Muscle of arm (tissue), 12 donors: ENCODE data around the gene PRKAR1B. TPM values are rescaled to one million over a fixed set of nuclear protein-coding genes. Genes with fewer than 3 reads are reported as not detected.

Source experiments
- DNase-seq: peaks from one replicate; pipeline ENCODE4 v3.0.0-alpha.2; 2013
- polyA plus RNA-seq, 12 donors: library from polyadenylated mRNA; unstranded; fragments of 120-200 nt; gene quantifications; one replicate each; pipeline ENCODE4 v1.2.1, GENCODE V29; 2013; ENCODE audit not compliant: insufficient read length in 12 of 12

The PRKAR1B gene
- polyA plus RNA-seq, 12 donors = 24.3 to 65.7 (median 26.8) TPM; not detected in 1

DNA sequence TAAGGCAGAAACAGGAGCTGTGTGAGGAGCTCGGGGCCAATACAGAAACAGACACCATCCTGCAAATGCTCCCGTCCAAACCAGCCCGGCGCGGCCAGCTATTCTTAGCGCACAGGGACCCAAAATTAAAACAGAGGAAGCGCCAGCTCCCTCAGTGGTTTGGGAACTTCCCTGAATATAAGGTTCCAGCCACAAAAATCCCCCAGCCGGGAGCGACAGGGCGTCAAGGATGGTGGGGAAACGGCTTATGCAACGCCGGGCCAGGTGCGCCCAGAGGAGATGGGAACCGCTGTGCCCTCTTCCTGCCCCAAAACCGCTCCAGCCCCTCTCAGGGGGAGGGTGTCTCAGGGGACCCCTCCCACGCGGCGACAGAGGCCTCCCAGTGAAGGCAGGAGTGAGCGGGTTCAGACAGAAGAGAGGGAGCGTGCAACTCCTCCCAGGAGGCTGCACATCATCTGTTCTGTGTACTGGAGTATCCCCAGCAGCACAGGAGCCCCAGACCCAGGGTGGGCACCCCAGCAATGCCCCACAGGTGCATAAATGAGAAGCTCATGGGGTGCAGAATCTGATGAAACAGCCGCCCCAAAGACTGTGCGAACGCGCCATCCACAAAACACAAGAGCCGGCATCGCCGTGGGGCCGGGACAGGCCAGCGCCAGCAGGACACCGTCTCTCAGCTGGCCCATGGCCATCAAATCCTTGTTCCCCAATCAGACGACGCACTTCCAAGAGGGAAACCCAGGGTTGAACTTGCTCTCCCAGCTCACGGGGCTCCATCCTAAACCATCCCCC, 133.6 kb downstream of the PRKAR1B start:
- no peak for DNase-seq

DNA sequence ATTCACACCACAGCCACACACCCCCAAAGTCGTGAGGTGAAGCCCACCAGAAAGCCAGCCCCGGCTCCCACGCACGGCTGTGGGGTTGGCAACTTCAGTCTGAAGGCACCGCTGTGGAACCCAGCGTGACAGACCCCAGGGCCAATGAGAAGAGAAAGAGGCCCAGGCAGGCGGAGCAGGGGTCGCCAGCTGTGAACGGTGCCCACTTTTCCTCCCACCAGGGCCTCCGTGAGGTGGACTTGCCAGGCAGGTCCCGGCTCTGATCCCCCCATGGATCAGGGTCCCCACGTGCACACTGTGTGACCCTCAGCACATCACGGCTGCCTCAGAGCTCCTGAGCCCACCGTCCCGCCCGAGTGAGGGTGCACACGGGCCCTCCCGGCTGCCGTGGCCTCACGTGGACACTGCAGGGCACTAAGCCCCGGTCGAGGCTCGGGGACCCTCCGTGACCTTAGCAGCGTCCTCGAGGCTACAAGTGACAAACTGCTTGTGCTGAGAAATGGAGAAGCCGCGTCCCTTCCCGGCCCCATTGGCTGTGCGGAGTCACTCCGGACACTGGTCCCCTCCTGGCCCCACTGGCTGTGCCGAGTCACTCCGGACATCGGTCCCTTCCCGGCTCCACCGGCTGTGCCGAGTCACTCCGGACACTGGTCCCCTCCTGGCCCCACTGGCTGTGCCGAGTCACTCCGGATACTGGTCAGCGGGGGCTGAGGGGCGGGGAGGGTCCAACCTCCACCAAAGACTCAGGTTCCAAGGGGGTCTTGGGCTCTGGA, 135.0 kb downstream of the PRKAR1B start:
- DNase-seq = no peak

DNA sequence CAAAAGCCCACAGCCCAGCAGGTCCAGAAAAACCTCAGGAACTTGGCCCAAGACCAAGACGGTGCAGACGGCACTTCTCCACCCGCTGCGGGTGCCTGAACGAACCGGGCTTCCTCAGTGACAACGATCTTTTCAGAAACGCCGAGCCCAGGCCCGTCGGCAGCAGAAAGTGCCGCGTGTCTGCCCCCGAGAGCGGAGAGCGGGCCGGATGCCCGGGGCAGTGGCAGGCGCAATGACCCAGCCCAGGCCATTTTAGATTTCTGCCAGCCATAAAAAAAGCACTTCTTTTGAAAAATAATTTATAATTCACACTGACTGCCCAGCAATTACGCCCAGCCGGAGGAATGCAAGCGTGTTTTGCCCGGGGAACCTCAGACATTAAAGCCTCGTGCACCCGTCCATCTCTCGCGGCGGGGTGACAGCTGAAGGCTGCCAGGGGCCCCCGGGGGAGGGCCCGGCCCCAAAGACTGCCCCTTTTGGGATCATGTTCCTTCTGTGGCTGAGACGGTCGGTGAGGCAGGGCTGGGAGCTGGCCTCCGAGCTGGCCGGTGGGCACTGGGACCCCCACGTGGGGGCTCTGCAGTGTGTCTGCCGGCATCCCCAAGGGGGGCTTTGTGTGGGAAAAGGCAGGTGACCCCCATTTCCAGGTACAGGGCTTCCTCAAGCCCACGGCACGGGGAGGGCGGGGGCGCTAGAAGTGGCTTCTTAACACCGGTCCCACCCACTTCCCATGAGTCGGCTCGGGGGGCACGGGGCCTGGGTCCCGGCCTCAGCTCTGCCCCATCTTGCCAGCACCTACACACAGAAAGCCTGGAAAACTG, 136.1 kb downstream of the PRKAR1B start:
- no peak for DNase-seq

DNA sequence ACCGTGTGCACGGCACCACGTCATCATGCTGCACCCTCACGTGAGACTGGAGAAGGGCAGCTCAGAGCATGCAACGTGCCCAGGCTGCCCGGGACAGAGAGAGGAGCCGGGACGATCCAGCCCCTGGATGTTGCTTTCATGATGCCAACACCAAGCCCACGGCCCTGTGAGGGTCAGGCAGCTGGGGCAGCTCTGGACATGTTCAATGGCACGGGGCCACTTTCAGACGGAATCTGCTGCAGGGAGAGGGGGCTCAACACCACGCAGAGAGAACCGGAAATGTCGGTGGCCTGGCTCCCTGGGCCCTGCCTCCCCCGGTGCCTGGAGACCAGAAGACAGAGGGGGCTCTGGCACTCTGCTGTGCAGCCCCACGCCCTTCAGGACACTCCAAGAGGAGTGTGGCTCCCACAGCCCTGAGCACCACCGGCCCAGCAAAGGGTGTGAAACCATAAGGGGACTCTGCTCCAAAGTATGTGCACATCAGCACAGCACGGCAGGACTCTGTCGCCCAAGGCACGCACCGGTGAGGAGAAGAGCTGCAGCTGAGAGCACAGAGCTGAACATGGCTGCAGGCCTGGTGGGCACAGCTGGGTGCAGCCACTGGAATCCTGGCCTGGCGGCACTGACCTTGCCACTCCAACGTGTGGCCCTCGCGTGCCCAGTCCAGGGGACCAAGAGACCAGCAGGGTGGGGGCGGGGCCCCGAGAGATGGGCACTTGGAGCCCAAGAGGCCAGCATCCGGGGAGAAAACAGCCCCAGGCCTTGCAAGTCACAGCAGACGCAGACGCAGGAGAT, 137.1 kb downstream of the PRKAR1B start:
- no peak for DNase-seq

DNA sequence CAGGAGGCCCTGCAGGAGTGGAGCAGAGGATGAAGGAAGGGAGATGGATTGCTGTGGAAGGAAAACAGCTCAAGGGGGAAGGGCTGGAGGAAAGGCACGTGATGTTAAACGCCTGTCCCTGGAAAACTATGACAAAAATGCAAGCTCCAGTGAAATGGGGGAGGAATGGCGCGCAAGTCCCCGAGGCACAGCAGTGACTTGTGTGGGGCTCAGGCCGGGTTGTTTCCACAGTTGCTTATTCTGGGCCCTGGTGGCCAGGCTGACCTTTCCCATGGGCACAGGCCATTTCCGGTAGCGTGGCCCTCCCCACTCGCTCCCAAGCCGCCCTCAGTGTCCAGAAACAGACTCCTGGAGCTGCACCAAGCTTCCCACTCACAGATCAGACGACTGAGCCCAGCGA, 139.3 kb downstream of the PRKAR1B start:
- DNase-seq = no peak

DNA sequence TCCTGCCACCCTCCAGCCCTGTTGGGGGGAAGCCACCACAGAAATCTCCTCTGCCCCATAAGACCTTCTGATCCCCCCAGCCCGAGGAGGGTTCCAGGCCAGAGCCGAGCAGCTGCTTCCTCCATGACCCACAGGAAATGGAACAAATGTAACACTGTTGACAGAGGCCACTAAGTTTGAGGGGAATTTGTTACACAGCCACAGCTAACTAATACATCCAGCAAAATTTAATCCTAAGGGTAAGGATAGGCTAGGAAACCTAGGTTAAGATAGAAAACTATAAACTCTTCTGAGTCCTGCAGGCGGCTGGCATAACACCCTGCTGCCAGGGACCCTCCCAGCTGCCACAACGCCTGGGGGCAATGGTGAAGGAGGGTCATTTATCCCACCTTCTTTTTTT, 140.6 kb downstream of the PRKAR1B start:
- DNase-seq = no peak

DNA sequence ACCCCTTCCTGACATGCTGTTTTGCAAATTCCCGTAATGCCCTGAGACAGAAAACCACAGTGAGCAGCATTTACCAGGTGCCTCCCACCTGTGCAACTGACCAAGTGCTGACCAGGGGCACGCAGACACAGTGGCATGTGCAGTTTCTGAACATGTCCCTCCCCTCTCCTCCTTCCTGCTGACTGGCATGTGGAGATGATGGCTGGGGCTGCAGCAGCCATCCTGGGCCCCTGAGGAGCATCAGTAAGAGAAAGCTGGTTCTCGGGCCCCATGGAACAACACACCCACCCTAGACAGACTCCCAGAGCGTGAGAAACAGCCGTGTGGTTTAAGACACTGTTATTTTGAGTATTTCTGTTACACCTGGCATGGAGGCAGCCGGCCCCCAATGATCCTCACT, 141.2 kb downstream of the PRKAR1B start:
- DNase-seq = no peak

DNA sequence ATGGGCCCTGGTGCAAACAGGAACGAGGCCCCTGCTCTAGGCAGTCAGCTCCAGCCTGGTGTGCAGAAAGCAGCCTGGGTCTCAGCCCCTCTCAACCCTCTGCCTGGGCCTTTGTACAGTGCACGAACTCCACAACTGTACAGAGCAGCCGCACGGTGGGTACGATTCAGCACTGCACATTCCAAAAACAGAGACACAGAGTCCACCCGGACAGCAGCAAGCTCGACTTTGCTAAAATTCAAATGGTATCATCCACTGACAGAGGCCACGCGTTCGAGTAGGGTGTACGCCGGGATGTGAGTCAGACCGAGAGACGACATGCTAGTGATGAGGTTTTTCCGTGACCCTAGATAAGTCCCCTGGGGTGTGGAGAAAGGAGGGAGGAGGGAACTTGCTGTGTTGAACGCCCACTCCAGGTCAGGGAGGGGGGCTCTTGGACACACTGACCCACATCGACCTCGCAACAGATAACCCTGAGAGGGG, 141.8 kb downstream of the PRKAR1B start:
- no peak for DNase-seq

DNA sequence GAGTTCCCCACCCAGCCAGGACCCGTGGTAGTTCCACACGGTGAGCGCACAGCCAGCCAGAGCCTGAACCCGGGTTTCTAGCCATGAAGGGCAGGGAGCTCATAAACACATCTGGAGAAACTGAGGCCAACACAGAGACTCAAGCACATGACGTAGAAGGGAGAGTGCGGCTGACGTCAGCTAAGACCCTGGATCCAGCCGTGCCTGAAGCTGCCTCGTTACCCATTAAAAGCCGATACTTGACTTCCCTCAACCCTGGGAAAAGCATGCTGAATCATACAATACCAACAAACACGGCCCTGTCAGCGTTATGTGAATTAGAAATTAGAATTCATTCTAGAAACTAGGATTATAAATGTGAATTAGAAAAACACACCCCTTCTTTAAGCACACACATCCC, 142.3 kb downstream of the PRKAR1B start:
- no peak for DNase-seq

DNA sequence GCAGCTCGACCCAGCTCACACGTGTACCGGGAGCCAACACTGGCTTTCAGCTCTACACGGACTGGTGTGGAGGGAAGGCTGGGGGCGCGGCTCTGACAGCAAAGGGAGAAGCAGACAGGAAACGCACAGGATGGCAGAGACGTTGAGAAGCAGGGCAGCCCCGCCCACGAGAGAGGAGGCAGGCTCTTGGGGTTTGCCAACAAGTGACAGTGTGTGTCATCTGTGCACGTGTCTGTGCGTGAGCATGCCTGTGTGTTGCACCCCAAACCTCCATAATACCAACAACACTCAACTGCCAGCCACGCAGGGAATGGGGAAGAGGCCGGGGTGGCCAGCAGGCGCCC, 143.0 kb downstream of the PRKAR1B start:
- DNase-seq = no peak

DNA sequence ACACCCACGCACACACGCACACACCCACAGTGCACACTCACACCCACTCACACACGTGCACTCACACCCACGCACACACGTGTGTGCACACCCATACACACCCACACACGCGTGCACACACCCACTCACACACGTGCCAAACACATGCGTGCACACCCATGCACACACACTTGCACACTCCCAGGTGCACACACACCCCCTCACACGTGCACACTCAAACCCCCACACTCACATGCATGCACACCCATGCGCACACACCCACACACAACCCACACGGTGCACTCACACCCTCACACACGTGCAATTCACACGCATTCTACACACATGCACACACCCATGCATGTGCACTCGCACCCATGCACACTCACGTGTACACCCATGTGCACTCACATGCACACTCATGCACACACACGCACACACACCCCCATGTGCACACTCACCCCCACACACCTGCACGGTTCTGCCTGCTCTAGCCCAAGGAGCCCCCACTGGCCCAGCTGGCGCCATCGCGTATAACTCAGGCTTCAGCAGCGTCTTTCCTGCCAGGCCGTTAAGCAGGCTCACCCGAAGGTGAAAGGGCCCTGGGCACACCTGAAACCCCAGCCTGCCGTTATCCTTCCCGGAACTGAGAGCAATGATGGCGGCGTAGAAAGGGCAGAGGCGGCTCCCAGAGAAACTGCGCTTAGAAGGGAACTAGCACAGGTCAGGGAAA, 143.5 kb downstream of the PRKAR1B start:
- DNase-seq = no peak

DNA sequence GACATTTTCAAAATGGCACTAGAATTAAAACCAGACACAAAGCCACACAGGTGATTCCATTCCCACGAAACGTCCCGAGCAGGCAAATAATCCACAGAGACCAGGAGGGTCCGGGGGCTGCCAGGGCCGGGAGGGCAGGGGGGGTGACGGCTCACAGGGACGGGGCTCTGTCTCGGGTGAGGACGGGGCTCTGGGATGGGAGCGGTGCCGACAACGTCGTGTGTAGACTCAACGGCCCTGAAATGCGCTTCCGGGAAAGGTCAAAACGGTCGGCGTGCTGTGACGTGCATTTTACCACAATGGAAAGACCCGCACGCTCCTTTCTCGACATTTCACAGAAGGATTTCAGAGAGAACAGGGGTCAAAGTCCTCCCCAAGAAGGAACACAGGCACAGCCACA, 144.2 kb downstream of the PRKAR1B start:
- no peak for DNase-seq

DNA sequence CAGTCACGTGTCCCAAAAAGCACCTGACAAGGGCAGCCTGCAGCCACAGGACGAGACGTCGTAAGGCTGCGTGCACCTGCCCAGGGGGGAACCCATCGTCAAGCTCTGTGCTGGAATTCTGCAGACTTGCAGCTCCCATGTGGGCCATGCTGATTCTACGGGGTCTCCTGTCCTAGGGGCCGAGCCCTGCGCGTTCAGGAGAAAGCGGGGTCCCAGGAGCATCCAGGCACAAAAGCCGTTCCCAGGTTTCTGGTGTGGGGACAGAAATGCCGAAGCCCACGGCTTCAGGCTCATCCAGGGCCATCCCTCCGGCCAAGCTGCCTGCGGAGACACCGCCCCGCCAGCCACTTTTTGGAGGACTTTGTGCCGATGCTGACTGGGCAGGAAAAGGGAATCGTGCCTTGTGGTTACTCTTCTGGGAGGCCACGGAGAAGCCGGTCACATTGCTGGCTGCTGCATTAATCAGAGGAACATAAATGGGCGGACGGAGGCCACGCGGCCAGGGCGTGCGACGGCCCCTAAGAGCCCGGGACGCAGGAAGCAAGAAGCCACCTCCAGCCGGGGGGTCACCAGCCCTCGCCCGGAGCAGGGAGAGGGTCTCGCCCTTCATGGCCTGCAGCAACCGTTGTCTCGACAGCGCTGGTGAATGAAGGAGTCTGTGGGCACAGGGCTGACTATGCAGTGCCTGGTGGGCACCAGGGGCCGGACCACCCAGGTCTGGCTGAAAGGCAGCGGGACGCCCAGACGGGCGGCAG, 144.8 kb downstream of the PRKAR1B start:
- no peak for DNase-seq

DNA sequence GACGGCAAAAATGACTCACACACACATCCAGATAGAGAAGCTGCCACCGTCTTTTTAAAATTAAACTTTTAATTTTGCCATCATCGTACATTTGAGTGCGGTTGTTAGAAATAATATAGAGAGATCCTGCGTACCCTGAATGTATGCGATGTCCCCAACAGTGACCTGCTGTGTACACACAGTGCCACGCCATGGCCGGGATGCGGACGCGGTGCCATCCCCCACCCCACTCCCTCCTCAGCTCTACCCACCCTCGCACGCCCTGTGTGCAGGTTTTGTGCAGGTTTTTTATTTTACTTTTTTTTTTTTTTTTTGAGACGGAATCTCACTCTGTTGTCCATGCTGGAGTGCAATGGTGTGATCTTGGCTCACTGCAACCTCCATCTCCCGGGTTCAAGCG, 148.7 kb downstream of the PRKAR1B start:
- no peak for DNase-seq

DNA sequence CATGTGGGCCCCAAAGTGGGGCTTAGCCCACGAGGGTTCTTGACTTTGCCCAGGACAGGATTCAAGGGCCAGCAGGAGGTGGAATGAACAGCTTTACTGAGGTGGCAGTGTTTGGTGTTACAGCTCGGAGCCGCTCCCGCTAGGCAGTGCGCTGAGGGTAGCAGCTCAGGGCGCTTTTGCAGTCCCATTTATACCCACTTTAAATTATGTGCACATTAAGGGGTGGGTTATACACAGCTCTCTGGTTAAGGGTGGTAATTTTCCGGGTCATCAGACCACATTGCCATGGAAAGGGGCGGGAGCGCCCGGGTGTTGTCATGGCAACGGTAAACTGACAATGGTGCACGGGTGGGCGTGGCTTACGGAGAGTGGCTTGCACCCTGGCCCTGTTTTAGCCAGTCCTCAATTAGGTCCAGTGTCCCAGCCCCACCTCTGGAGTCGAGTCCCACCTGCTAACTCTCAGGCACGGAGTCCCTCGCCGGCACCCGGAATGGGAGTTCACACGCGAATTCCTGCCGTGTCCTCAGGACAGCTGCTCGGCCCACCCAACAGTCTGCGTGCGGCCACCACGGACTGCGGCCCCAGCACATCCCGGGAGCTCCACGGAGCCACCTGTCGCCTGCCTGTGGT, 149.2 kb downstream of the PRKAR1B start:
- DNase-seq = no peak

DNA sequence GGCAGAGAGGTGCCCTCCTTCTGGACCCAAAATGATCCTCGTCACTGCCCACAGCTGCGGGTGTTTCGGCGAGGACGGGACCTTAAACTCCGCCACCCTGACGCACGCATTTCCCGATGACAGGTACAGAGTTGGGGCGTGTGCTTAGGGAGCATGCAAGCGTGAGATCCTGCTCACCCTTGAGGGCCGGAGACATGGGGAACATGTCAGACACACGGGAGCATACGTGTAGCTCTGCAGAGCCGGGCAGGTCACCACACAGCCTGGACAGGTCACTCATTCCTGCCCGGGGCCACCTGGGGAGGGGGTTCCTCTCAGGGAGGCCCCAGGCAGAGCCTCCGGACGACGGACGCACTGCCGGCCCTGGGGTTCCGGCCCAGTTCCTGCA, 149.8 kb downstream of the PRKAR1B start:
- DNase-seq = no peak

DNA sequence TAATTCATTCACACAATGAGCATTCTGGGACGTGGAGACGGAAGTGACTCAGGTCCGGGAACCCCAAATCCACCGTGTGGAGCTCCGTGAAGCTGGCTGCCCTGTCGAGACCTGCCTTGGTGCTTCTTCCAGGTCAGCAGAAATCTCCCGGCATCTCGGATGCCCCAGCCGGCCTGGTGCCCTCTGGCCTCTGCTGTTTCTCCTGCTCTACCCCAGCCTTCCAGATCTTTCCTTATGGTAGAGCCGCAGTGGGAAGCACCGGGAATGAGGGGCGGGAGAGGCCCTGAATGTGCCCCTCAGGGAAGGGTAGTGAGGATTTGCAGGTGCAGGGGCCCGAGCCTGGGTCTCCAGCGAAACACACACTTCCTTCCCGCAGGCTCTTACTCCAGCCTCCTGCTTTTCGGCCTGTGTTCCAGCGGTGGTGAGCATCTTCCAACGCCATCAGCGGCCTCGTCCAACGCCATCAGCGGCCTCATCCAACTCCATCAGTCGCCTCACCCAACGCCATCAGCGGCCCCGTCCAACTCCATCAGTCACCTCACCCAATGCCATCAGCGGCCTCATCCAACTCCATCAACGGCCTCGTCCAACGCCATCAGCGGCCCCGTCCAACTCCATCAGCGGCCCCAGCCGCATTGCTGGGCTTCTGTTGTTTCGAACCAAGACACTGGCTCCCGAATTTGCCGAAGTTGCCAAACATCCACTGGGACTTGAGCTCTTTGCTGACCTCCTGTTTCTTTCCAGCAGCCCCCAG, 150.4 kb downstream of the PRKAR1B start:
- DNase-seq = no peak

DNA sequence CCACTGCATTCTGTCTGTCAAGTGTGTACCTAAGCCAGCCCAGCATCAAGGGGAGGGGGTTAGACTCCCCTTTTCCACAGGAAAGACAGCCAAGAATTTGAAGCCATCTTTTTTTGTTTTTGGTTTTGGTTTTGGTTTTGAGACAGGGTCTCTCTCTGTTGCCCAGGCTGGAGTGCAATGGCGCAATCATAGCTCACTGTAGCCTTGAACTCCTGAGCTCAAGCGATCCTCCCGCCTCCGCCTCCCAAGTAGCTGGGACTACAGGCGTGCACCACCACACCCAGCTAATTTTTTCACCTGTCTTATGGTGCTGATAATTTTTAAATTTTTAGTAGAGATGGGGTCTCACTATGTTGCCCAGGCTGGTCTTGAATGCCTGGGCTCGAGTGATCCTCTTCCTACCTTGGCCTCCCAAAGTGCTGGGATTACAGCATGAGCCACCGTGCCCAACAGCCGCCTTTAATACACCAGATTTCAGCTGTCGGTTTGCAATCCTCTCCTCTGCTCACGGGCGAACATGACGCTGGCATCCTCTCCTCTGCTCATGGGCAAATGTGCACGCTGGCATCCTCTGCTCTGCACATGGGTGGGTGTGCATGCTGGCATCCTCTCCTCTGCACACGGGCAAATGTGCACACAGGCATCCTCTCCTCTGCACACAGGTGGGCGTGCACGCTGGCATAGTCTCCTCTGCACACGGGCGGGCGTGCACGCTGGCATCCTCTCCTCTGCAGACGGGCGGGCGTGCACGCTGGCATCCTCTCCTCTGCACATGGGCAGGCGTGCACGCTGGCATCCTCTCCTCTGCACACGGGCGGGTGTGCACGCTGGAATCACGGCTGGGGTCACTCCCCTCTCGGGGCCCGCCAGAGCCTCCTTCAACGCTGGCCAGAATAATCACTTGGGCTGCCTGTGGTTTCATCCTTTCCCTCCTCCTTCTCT, 151.4 kb downstream of the PRKAR1B start:
- DNase-seq = no peak
